RCC 7860 (cell line): ENCODE measurements around the gene TLL2.

Experiments used
- DNase-seq: peaks from one replicate; pipeline ENCODE4 v3.0.0-alpha.2; 2015; ENCODE audit warnings: low spot score
- FAIRE-seq: peaks from 2 replicates; lab custom pipeline; 2012; peaks lifted over from hg19 to GRCh38; lab: Jason Lieb, UNC

Gene TLL2

GRCh38 chr10:96401036-96401435 lies 112.7 kb downstream of the TLL2 start:
- FAIRE-seq = no peak

GRCh38 chr10:96400465-96400864 lies 113.3 kb downstream of the TLL2 start:
- DNase-seq = no peak
- FAIRE-seq = no peak

More at GRCh38 chr10:96401036-96401435, 112.7 kb downstream of the TLL2 start:
- no peak for DNase-seq

GRCh38 chr10:96397902-96398301 lies 115.8 kb downstream of the TLL2 start:
- no peak for DNase-seq
- FAIRE-seq = no peak

GRCh38 chr10:96395931-96396877 lies 117.5 kb downstream of the TLL2 start:
- DNase-seq (peak; percentile 49), FAIRE-seq (no peak)

GRCh38 chr10:96390460-96390864 lies 123.3 kb downstream of the TLL2 start:
- FAIRE-seq (no peak), DNase-seq (no peak)

- no peak for FAIRE-seq
- DNase-seq = no peak
These were observed 123.9 kb downstream of the TLL2 start for GRCh38 chr10:96389785-96390184.

GRCh38 chr10:96387601-96388000 lies 126.1 kb downstream of the TLL2 start:
- DNase-seq (no peak), FAIRE-seq (no peak)

GRCh38 chr10:96387161-96387560 lies 126.6 kb downstream of the TLL2 start:
- no peak for DNase-seq

GRCh38 chr10:96384506-96384905 lies 129.2 kb downstream of the TLL2 start:
- no peak for FAIRE-seq
- no peak for DNase-seq

More at GRCh38 chr10:96387161-96387560, 126.6 kb downstream of the TLL2 start:
- no peak for FAIRE-seq

GRCh38 chr10:96380821-96381220 lies 132.9 kb downstream of the TLL2 start:
- no peak for DNase-seq
- no peak for FAIRE-seq

- DNase-seq = no peak
- no peak for FAIRE-seq
These were observed 134.0 kb downstream of the TLL2 start for GRCh38 chr10:96379758-96380157.

GRCh38 chr10:96378741-96379140 lies 135.0 kb downstream of the TLL2 start:
- DNase-seq = no peak
- FAIRE-seq = no peak

- DNase-seq = peak; percentile 8
These were observed 135.9 kb downstream of the TLL2 start for GRCh38 chr10:96377816-96378294.

GRCh38 chr10:96376483-96376882 lies 137.2 kb downstream of the TLL2 start:
- FAIRE-seq (no peak), DNase-seq (no peak)

More at GRCh38 chr10:96377816-96378294, 135.9 kb downstream of the TLL2 start:
- no peak for FAIRE-seq

GRCh38 chr10:96374985-96375830 lies 138.5 kb downstream of the TLL2 start:
- FAIRE-seq (peak; percentile 78), DNase-seq (peak; percentile 77)

- DNase-seq = no peak
- FAIRE-seq = no peak
These were observed 139.1 kb downstream of the TLL2 start for GRCh38 chr10:96374639-96374984.

GRCh38 chr10:96374004-96374403 lies 139.7 kb downstream of the TLL2 start:
- DNase-seq = no peak
- FAIRE-seq = no peak

- FAIRE-seq = no peak
- DNase-seq = no peak
These were observed 142.4 kb downstream of the TLL2 start for GRCh38 chr10:96371356-96371755.

GRCh38 chr10:96370584-96371157 lies 143.1 kb downstream of the TLL2 start:
- peak; percentile 57 for DNase-seq
- FAIRE-seq = peak; percentile 10

- FAIRE-seq = peak; percentile 41
- DNase-seq = peak; percentile 80
These were observed 143.7 kb downstream of the TLL2 start for GRCh38 chr10:96369890-96370583.
